ENCODE measurements around the gene CDK6. TPM values are rescaled to one million over a fixed set of nuclear protein-coding genes. Genes with fewer than 3 reads are reported as not detected.

Gene CDK6
- total and polyA plus RNA-seq, 9 of the 15 experiments (the other 6 are each of a cell fraction or from before 2014, with no cell fraction given) = 7.6 to 109 (median 44.4) TPM

DNA sequence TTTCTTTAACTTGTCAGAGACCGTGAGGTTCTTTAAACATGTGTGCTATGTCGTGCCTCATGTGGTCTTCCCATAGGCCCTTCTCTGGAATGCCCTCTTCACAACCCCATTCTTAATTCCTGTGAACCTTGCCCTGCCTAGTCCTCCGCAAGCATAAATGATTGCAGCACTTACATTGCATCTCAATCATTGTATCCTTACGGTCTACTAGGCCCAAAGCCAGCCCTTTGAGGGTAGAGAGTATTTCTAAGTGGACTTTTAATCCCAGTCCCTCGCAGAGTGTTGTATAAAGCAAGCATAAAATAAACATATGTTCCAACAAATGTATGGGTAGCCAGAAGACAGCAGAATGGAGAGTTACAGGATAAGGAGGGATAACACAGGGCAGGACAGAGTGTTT lies 154.0 kb downstream of the CDK6 start:
- H3K79me2 ChIP-seq (ENCODE audit: control insufficient read depth, insufficient read depth, low read length) = no peaks in the 10 kb centered on the region
- intact Hi-C loops (cut with micrococcal nuclease) (no loop called here), in situ Hi-C loops (cut with MboI) (no loop called here)
- FAIRE-seq (no peak), ATAC-seq (no peak), DNase-seq (ENCODE audit: extremely low read depth in 1 of 4, low spot score in 3 of 4) (no peak)
- no peak overlapping the region for H2AFZ ChIP-seq (ENCODE audit: low read depth, low read length)
- POLR2A ChIA-PET = interaction anchor here (0.7 kb wide), 1 partner anchor 172 kb away, joined by 3 read pairs; no protein-coding TSS in a partner anchor
- no TSS peak for BruUV-seq (replicated peaks)
- TF ChIP-seq TBL1XR1 (IDR thresholded peaks at IDR 0.05; ENCODE audit: low read length in 2 of 2) (no peak), ILK (tag; IDR thresholded peaks at IDR 0.05; ENCODE audit: borderline replicate concordance, low read depth) (no peak), FOXJ3 (CRISPR knock-in tag; IDR thresholded peaks at IDR 0.05) (no peak), MAZ (CRISPR knock-in tag; conservative IDR thresholded peaks at IDR 0.05 in 1 of 2, IDR thresholded peaks at IDR 0.05 in 1 of 2) (no peak), TAL1 (IDR thresholded peaks at IDR 0.05) (no peak), HLTF (IDR thresholded peaks at IDR 0.05) (no peak), MEIS2 (IDR thresholded peaks at IDR 0.05; ENCODE audit: partially characterized antibody) (no peak), POLR2A (conservative IDR thresholded peaks at IDR 0.05) (no peak), NBN (IDR thresholded peaks at IDR 0.05; ENCODE audit: low read depth) (no peak), TGIF2 (CRISPR knock-in tag; IDR thresholded peaks at IDR 0.05) (no peak), CCNT2 (IDR thresholded peaks at IDR 0.05; ENCODE audit: borderline replicate concordance, extremely low read depth, insufficient read length, low read depth, low read length) (no peak), ZNF354B (CRISPR knock-in tag; IDR thresholded peaks at IDR 0.05) (no peak), DNMT1 (IDR thresholded peaks at IDR 0.05) (no peak), TOE1 (IDR thresholded peaks at IDR 0.05; ENCODE audit: borderline replicate concordance) (no peak), TOE1 (CRISPR knock-in tag; IDR thresholded peaks at IDR 0.05; ENCODE audit: borderline replicate concordance, low read depth) (no peak), CBFA2T3 (IDR thresholded peaks at IDR 0.05) (no peak)
- TF ChIP-seq, protein P1, sequence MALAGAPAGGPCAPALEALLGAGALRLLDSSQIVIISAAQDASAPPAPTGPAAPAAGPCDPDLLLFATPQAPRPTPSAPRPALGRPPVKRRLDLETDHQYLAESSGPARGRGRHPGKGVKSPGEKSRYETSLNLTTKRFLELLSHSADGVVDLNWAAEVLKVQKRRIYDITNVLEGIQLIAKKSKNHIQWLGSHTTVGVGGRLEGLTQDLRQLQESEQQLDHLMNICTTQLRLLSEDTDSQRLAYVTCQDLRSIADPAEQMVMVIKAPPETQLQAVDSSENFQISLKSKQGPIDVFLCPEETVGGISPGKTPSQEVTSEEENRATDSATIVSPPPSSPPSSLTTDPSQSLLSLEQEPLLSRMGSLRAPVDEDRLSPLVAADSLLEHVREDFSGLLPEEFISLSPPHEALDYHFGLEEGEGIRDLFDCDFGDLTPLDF (CRISPR knock-in tag; IDR thresholded peaks at IDR 0.05) = no peak
- TF ChIP-seq, protein P2, sequence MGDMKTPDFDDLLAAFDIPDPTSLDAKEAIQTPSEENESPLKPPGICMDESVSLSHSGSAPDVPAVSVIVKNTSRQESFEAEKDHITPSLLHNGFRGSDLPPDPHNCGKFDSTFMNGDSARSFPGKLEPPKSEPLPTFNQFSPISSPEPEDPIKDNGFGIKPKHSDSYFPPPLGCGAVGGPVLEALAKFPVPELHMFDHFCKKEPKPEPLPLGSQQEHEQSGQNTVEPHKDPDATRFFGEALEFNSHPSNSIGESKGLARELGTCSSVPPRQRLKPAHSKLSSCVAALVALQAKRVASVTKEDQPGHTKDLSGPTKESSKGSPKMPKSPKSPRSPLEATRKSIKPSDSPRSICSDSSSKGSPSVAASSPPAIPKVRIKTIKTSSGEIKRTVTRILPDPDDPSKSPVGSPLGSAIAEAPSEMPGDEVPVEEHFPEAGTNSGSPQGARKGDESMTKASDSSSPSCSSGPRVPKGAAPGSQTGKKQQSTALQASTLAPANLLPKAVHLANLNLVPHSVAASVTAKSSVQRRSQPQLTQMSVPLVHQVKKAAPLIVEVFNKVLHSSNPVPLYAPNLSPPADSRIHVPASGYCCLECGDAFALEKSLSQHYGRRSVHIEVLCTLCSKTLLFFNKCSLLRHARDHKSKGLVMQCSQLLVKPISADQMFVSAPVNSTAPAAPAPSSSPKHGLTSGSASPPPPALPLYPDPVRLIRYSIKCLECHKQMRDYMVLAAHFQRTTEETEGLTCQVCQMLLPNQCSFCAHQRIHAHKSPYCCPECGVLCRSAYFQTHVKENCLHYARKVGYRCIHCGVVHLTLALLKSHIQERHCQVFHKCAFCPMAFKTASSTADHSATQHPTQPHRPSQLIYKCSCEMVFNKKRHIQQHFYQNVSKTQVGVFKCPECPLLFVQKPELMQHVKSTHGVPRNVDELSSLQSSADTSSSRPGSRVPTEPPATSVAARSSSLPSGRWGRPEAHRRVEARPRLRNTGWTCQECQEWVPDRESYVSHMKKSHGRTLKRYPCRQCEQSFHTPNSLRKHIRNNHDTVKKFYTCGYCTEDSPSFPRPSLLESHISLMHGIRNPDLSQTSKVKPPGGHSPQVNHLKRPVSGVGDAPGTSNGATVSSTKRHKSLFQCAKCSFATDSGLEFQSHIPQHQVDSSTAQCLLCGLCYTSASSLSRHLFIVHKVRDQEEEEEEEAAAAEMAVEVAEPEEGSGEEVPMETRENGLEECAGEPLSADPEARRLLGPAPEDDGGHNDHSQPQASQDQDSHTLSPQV (IDR thresholded peaks at IDR 0.05) = no peak
- TF ChIP-seq, protein P3, sequence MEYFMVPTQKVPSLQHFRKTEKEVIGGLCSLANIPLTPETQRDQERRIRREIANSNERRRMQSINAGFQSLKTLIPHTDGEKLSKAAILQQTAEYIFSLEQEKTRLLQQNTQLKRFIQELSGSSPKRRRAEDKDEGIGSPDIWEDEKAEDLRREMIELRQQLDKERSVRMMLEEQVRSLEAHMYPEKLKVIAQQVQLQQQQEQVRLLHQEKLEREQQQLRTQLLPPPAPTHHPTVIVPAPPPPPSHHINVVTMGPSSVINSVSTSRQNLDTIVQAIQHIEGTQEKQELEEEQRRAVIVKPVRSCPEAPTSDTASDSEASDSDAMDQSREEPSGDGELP (CRISPR knock-in tag; IDR thresholded peaks at IDR 0.05; ENCODE audit: borderline replicate concordance) = no peak
- CTCF ChIA-PET (ENCODE audit: low intra/inter-chr PET ratio) = no interaction called here
- H3K36me3 ChIP-seq (ENCODE audit: control insufficient read depth, insufficient read depth, low read length) = 0 out of 3 replicates have a peak, but pooled peaks cover 3% of the 10 kb centered on the region
- H3K9ac ChIP-seq (ENCODE audit: insufficient read depth in 1 of 2, low read depth in 2 of 2, low read length in 2 of 2) = no peak overlapping the region
- no peak overlapping the region for H3K27ac ChIP-seq (ENCODE audit: extremely low read depth, low read depth, low read length)
- H3K9me1 ChIP-seq (ENCODE audit: control insufficient read depth, insufficient read depth, low read length) = no peaks in the 10 kb centered on the region
- no peak overlapping the region for H3K4me3 ChIP-seq
- H3K27me3 ChIP-seq (ENCODE audit: control insufficient read depth in 2 of 2, insufficient read depth in 2 of 2, low read length in 2 of 2) = no peaks in the 10 kb centered on the region
- WGBS (ENCODE audit: insufficient coverage, low coverage, missing lambda C conversion rate) = 89% methylated on average over 5 of the region's 5 CpGs
- no peaks in the 10 kb centered on the region for H4K20me1 ChIP-seq (replicated peaks; ENCODE audit: control insufficient read depth, insufficient read depth, low read length)
- no peaks in the 10 kb centered on the region for H3K4me1 ChIP-seq (replicated peaks in 1 of 2; ENCODE audit: control insufficient read depth in 2 of 2, insufficient read depth in 2 of 2, low read length in 2 of 2)
- H3K9me3 ChIP-seq (replicated peaks; ENCODE audit: control insufficient read depth, insufficient read depth, low read depth, low read length) = no peaks in the 10 kb centered on the region
- no peak overlapping the region for H3K4me2 ChIP-seq (ENCODE audit: insufficient read depth, low read length)

All from K562 (cell line).